ENCODE data around the gene ULK4. TPM values are rescaled to one million over a fixed set of nuclear protein-coding genes. Genes with fewer than 3 reads are reported as not detected.

Gene ULK4
- total and polyA plus RNA-seq, 2 of the 8 experiments (the other 6 are each of a cell fraction or from before 2014, with no cell fraction given): 3.0 to 10.8 TPM

DNA sequence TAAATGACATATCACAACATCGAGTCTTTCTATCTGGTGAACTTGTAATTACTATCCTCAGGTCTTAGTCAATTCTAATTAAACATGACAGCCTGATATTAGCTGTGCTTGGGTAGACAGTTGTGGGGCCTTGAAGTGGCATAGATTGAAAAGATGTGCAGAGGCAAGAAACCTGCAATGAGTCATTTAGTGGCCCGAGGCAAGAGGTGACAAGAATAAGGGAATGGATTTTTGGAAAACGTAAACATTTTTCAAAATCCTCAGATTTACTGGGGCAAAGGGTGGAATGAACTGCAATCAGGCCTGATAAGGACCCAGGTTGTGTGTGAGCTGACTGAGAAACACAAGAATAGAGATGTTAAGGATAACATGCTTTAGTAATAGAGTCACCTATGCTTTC is 29.5 kb upstream of the ULK4 start:
- no peak overlapping the region for H2BK5ac ChIP-seq (ENCODE audit: low read depth, low read length)
- no peak overlapping the region for H2BK15ac ChIP-seq (ENCODE audit: low read length)
- WGBS, 2 experiments (ENCODE audit: extremely low coverage in 1 of 2, insufficient coverage in 1 of 2, insufficient read length in 1 of 2, insufficient replicate concordance in 2 of 2, low coverage in 1 of 2, low lambda C conversion rate in 2 of 2, missing lambda C conversion rate in 1 of 2): 88% methylated on average over 3 of the region's 3 CpGs; no CpG with 5 or more reads in 1 of the 2 experiments
- no peak overlapping the region for H2AK5ac ChIP-seq (ENCODE audit: low read depth, low read length)
- H3K27me3 ChIP-seq (replicated peaks in 1 of 4; ENCODE audit: control insufficient read depth in 3 of 4, extremely low read depth in 1 of 4, insufficient read depth in 3 of 4, low read length in 3 of 4): no peaks in the 10 kb centered on the region
- H3K14ac ChIP-seq (ENCODE audit: insufficient read length): no peak overlapping the region
- no peak overlapping the region for H3K56ac ChIP-seq (replicated peaks; ENCODE audit: insufficient read length, low read depth, low read length)
- H3K79me2 ChIP-seq (ENCODE audit: control insufficient read depth in 1 of 2, insufficient read depth in 2 of 2, low read length in 2 of 2): no peaks in the 10 kb centered on the region
- H4K91ac ChIP-seq (replicated peaks; ENCODE audit: insufficient read length, low read length): no peak overlapping the region
- no peaks in the 10 kb centered on the region for H3K9me3 ChIP-seq (ENCODE audit: insufficient read depth in 2 of 2, low read depth in 1 of 2, low read length in 1 of 2)
- H4K8ac ChIP-seq (ENCODE audit: extremely low read depth, insufficient read depth, low read length): no peak overlapping the region
- H3K23ac ChIP-seq (ENCODE audit: insufficient read length): no peak overlapping the region
- POLR2A ChIA-PET (ENCODE audit: partially characterized antibody): no interaction called here
- H4K5ac ChIP-seq (ENCODE audit: insufficient read length, low read depth, low read length): no peak overlapping the region
- H3K18ac ChIP-seq (ENCODE audit: extremely low read depth, low read length): no peak overlapping the region
- no peak overlapping the region for H2BK20ac ChIP-seq (ENCODE audit: low read length)
- H3K27ac ChIP-seq (ENCODE audit: low read depth, low read length): no peak overlapping the region
- H2AFZ ChIP-seq (ENCODE audit: low read length): no peak overlapping the region
- no peak overlapping the region for H3K4me2 ChIP-seq (ENCODE audit: insufficient read depth in 1 of 2, low read depth in 2 of 2, low read length in 2 of 2)
- H3K4me3 ChIP-seq (ENCODE audit: extremely low read depth in 1 of 4, insufficient read depth in 2 of 4, low read depth in 3 of 4, low read length in 4 of 4): no peak overlapping the region
- H4K20me1 ChIP-seq (replicated peaks in 1 of 2; ENCODE audit: control insufficient read depth in 1 of 2, insufficient read depth in 2 of 2, low read length in 2 of 2): no peaks in the 10 kb centered on the region
- H3K4me1 ChIP-seq (replicated peaks in 1 of 4; ENCODE audit: control insufficient read depth in 3 of 4, insufficient read depth in 4 of 4, low read length in 3 of 4): no peaks in the 10 kb centered on the region
- TF ChIP-seq RBBP5 (IDR thresholded peaks at IDR 0.05; ENCODE audit: borderline replicate concordance, low read depth, low read length) (no peak), SIX5 (IDR thresholded peaks at IDR 0.05; ENCODE audit: low read depth, low read length) (no peak)
- H3K23me2 ChIP-seq (ENCODE audit: low read depth, low read length): no peaks in the 10 kb centered on the region
- H3K36me3 ChIP-seq (ENCODE audit: control insufficient read depth in 2 of 4, insufficient read depth in 4 of 4, low read length in 3 of 4): no peaks in the 10 kb centered on the region
- no peak overlapping the region for H2BK12ac ChIP-seq (ENCODE audit: low read depth, low read length)
- H3K9ac ChIP-seq (replicated peaks in 1 of 4; ENCODE audit: extremely low read depth in 1 of 4, low read depth in 3 of 4, low read length in 3 of 4): no peak overlapping the region
- no peak overlapping the region for H3K4ac ChIP-seq (replicated peaks; ENCODE audit: insufficient read length, low read depth, low read length)
- DNase-seq (ENCODE audit: low read depth in 1 of 2, low spot score in 2 of 2) (no peak), FAIRE-seq (no peak)
- CTCF ChIA-PET (ENCODE audit: partially characterized antibody): interaction anchor here (0.9 kb wide), 1 partner anchor 17 kb away, joined by 3 read pairs; no protein-coding TSS in a partner anchor
- no peak overlapping the region for H2BK120ac ChIP-seq (replicated peaks; ENCODE audit: low read depth, low read length)
- no peaks in the 10 kb centered on the region for H3K79me1 ChIP-seq (ENCODE audit: low read depth, low read length)

Data from H1 (cell line).